Measurements from ENCODE around the gene CCDC169. TPM values are rescaled to one million over a fixed set of nuclear protein-coding genes. Genes with fewer than 3 reads are reported as not detected.

The CCDC169 gene
- total and polyA plus RNA-seq, 2 of the 13 experiments (the other 11 are each of a cell fraction or from before 2014, with no cell fraction given), result 0.25 to 0.33 TPM

- no peak overlapping the region for H3K9ac ChIP-seq (ENCODE audit: insufficient read depth, low read depth, low read length)
- no peaks in the 10 kb centered on the region for H4K20me1 ChIP-seq (ENCODE audit: insufficient read depth, low read length)
- intact Hi-C loops (cut with micrococcal nuclease; ENCODE audit: unreplicated experiment) (no loop called here), in situ Hi-C loops (cut with HindIII; ENCODE audit: extremely low pct_ligation_motif_present, low pct_unique_long_range_greater_than_20kb) (no loop called here)
- POLR2A ChIA-PET, result no interaction called here
- CTCF ChIA-PET (ENCODE audit: low intra/inter-chr PET ratio, low total read pairs), result no interaction called here
- BruUV-seq (replicated peaks), result no TSS peak
- 11% methylated on average over 7 of the region's 8 CpGs for WGBS (ENCODE audit: low lambda C conversion rate)
- no peak overlapping the region for H3K4me2 ChIP-seq (ENCODE audit: low read depth, low read length)
- H3K79me2 ChIP-seq (ENCODE audit: insufficient read depth, low read length), result no peaks in the 10 kb centered on the region
- H3K36me3 ChIP-seq (replicated peaks in 1 of 2; ENCODE audit: control insufficient read depth in 1 of 2, insufficient read depth in 2 of 2, low read length in 2 of 2), result no peaks in the 10 kb centered on the region
- TF ChIP-seq PRDM4 (CRISPR knock-in tag; IDR thresholded peaks at IDR 0.05; ENCODE audit: borderline replicate concordance) (no peak), EZH2 (conservative IDR thresholded peaks at IDR 0.05; ENCODE audit: low read depth, low read length) (no peak), RNF2 (conservative IDR thresholded peaks at IDR 0.05; ENCODE audit: low read depth) (no peak), MTA3 (CRISPR knock-in tag; IDR thresholded peaks at IDR 0.05) (no peak), FOXO1 (CRISPR knock-in tag; IDR thresholded peaks at IDR 0.05) (no peak), KDM6A (CRISPR knock-in tag; IDR thresholded peaks at IDR 0.05; ENCODE audit: low read depth) (no peak), ZMAT3 (CRISPR knock-in tag; conservative IDR thresholded peaks at IDR 0.05) (no peak), MXD3 (CRISPR knock-in tag; IDR thresholded peaks at IDR 0.05) (no peak), CBX2 (IDR thresholded peaks at IDR 0.05; ENCODE audit: low read depth, low read length) (no peak), CBX2 (CRISPR knock-in tag; IDR thresholded peaks at IDR 0.05; ENCODE audit: low read depth) (no peak), ZNF383 (CRISPR knock-in tag; IDR thresholded peaks at IDR 0.05; ENCODE audit: borderline replicate concordance) (no peak), ZNF513 (CRISPR knock-in tag; conservative IDR thresholded peaks at IDR 0.05) (no peak), ZNF121 (CRISPR knock-in tag; IDR thresholded peaks at IDR 0.05) (no peak), ATM (IDR thresholded peaks at IDR 0.05; ENCODE audit: borderline replicate concordance) (no peak), SPEN (CRISPR knock-in tag; IDR thresholded peaks at IDR 0.05; ENCODE audit: low read depth) (no peak), E2F1 (CRISPR knock-in tag; IDR thresholded peaks at IDR 0.05) (no peak), ZC3H13 (CRISPR knock-in tag; IDR thresholded peaks at IDR 0.05) (no peak), ZNF382 (CRISPR knock-in tag; IDR thresholded peaks at IDR 0.05; ENCODE audit: borderline replicate concordance) (no peak), ZNF749 (CRISPR knock-in tag; IDR thresholded peaks at IDR 0.05; ENCODE audit: borderline replicate concordance) (no peak), ZNF747 (CRISPR knock-in tag; IDR thresholded peaks at IDR 0.05; ENCODE audit: borderline replicate concordance) (no peak), RBM22 (optimal IDR thresholded peaks at IDR 0.05; ENCODE audit: low read length) (no peak)
- FAIRE-seq (no peak), DNase-seq (ENCODE audit: low spot score) (no peak), ATAC-seq (no peak)
- H3K4me1 ChIP-seq (ENCODE audit: insufficient read depth, low read length), result no peaks in the 10 kb centered on the region
- no peak overlapping the region for H3K27ac ChIP-seq (ENCODE audit: extremely low read length, insufficient read depth, low read length)
- H3K9me3 ChIP-seq (ENCODE audit: low read length), result no peaks in the 10 kb centered on the region
- no peak overlapping the region for H2AFZ ChIP-seq (ENCODE audit: low read length)
- H3K27me3 ChIP-seq (ENCODE audit: control insufficient read depth in 1 of 2, insufficient read depth in 2 of 2, low read length in 2 of 2), result no peaks in the 10 kb centered on the region
- no peak overlapping the region for H3K4me3 ChIP-seq (replicated peaks in 1 of 3; ENCODE audit: insufficient read depth in 1 of 3, low read depth in 2 of 3, low read length in 3 of 3)
Measured at GRCh38 chr13:36259361-36260137, 38.1 kb downstream of the CCDC169 start.
